ENCODE measurements around the gene ERC2. TPM values are rescaled to one million over a fixed set of nuclear protein-coding genes. Genes with fewer than 3 reads are reported as not detected.

ERC2 gene
- total RNA-seq, 1 donor from 2014 or later = 7.4 TPM

GRCh38 chr3:56356808-56357207 lies 111.5 kb downstream of the ERC2 start:
- Histone ChIP-seq H3K79me2 (ENCODE audit: insufficient read depth, low read length) (no peaks in the 10 kb centered on the region), H3K4me2 (ENCODE audit: low read length) (no peak overlapping the region), H2AFZ (ENCODE audit: low read depth, low read length) (no peak overlapping the region), H3K4me3 (ENCODE audit: insufficient read depth, low read depth, low read length) (no peak overlapping the region), H3K4me1 (ENCODE audit: insufficient read depth, low read length) (no peaks in the 10 kb centered on the region), H3K36me3 (ENCODE audit: insufficient read depth, low read length) (no peaks in the 10 kb centered on the region), H4K20me1 (ENCODE audit: insufficient read depth, low read length) (no peaks in the 10 kb centered on the region), H3K9ac (ENCODE audit: low read length) (no peak overlapping the region), H3K9me3 (ENCODE audit: insufficient read depth, low read depth, low read length) (no peaks in the 10 kb centered on the region), H3K27ac (ENCODE audit: low read depth, low read length) (no peak overlapping the region), H3K27me3 (ENCODE audit: insufficient read depth, low read length) (no peaks in the 10 kb centered on the region)
- Mint-ChIP-seq H3K4me3 (ENCODE audit: unreplicated experiment) (no peak overlapping the region), H3K9me3 (ENCODE audit: unreplicated experiment) (peaks cover 3% of the 10 kb centered on the region), H3K27me3 (ENCODE audit: low read depth, unreplicated experiment) (no peaks in the 10 kb centered on the region), H3K4me1 (ENCODE audit: low read depth, unreplicated experiment) (peaks cover 28% of the 10 kb centered on the region), H3K36me3 (ENCODE audit: low read depth, unreplicated experiment) (no peaks in the 10 kb centered on the region), H3K27ac (ENCODE audit: unreplicated experiment) (no peak overlapping the region)
- TF ChIP-seq EZH2 (IDR thresholded peaks at IDR 0.05; ENCODE audit: insufficient read depth, low read length) (no peak), CTCF (IDR thresholded peaks at IDR 0.05; ENCODE audit: insufficient read depth, low read depth, low read length) (no peak)
- FAIRE-seq (no peak), DNase-seq (ENCODE audit: low read depth) (no peak)

GRCh38 chr3:56355570-56356185 lies 112.6 kb downstream of the ERC2 start:
- no peak overlapping the region for H3K9ac ChIP-seq (ENCODE audit: low read length)
- H3K4me3 ChIP-seq (ENCODE audit: insufficient read depth, low read depth, low read length) = no peak overlapping the region
- Mint-ChIP-seq H3K36me3 (ENCODE audit: low read depth, unreplicated experiment) (no peaks in the 10 kb centered on the region), H3K9me3 (ENCODE audit: unreplicated experiment) (peaks cover 3% of the 10 kb centered on the region), H3K4me1 (ENCODE audit: low read depth, unreplicated experiment) (peaks cover 27% of the 10 kb centered on the region), H3K4me3 (ENCODE audit: unreplicated experiment) (no peak overlapping the region), H3K27me3 (ENCODE audit: low read depth, unreplicated experiment) (no peaks in the 10 kb centered on the region), H3K27ac (ENCODE audit: unreplicated experiment) (peak overlapping the region; percentile 87)
- no peaks in the 10 kb centered on the region for H3K79me2 ChIP-seq (ENCODE audit: insufficient read depth, low read length)
- no peaks in the 10 kb centered on the region for H4K20me1 ChIP-seq (ENCODE audit: insufficient read depth, low read length)
- TF ChIP-seq EZH2 (IDR thresholded peaks at IDR 0.05; ENCODE audit: insufficient read depth, low read length) = no peak
- TF ChIP-seq CTCF (IDR thresholded peaks at IDR 0.05; ENCODE audit: insufficient read depth, low read depth, low read length) = no peak
- H3K27ac ChIP-seq (ENCODE audit: low read depth, low read length) = no peak overlapping the region
- no peaks in the 10 kb centered on the region for H3K27me3 ChIP-seq (ENCODE audit: insufficient read depth, low read length)
- H3K4me1 ChIP-seq (ENCODE audit: insufficient read depth, low read length) = no peaks in the 10 kb centered on the region
- no peaks in the 10 kb centered on the region for H3K9me3 ChIP-seq (ENCODE audit: insufficient read depth, low read depth, low read length)
- FAIRE-seq = no peak
- H2AFZ ChIP-seq (ENCODE audit: low read depth, low read length) = no peak overlapping the region
- H3K4me2 ChIP-seq (ENCODE audit: low read length) = peak overlapping the region; percentile 4
- no peaks in the 10 kb centered on the region for H3K36me3 ChIP-seq (ENCODE audit: insufficient read depth, low read length)
- peak; percentile 3 for DNase-seq (ENCODE audit: low read depth)

DNA sequence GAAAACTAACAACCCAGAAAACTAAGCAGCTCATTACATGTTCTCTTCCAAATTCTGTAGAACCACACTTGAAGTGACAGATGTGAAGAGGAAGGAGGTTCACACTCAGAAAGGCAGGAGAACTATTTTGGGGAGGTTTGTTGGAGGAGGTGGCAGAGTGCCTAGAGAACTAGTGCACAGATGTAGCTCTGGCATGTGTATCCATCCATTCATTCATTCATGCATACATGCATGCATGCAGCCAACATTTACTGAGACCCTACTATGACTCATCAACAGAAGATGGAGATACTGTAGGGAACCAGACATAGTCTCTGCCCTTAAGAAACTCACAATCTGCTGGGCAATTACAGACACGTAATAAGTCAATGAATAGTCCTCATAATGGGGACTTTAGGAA lies 116.7 kb downstream of the ERC2 start:
- H3K4me1 ChIP-seq (ENCODE audit: insufficient read depth, low read length) = no peaks in the 10 kb centered on the region
- no peak overlapping the region for H3K9ac ChIP-seq (ENCODE audit: low read length)
- H2AFZ ChIP-seq (ENCODE audit: low read depth, low read length) = no peak overlapping the region
- no peaks in the 10 kb centered on the region for H3K79me2 ChIP-seq (ENCODE audit: insufficient read depth, low read length)
- no peak for FAIRE-seq
- no peaks in the 10 kb centered on the region for H3K36me3 Mint-ChIP-seq (ENCODE audit: low read depth, unreplicated experiment)
- H3K27me3 ChIP-seq (ENCODE audit: insufficient read depth, low read length) = no peaks in the 10 kb centered on the region
- H3K9me3 Mint-ChIP-seq (ENCODE audit: unreplicated experiment) = peaks cover 3% of the 10 kb centered on the region
- H3K36me3 ChIP-seq (ENCODE audit: insufficient read depth, low read length) = no peaks in the 10 kb centered on the region
- H3K9me3 ChIP-seq (ENCODE audit: insufficient read depth, low read depth, low read length) = no peaks in the 10 kb centered on the region
- no peak overlapping the region for H3K4me2 ChIP-seq (ENCODE audit: low read length)
- H3K27ac Mint-ChIP-seq (ENCODE audit: unreplicated experiment) = no peak overlapping the region
- no peak overlapping the region for H3K27ac ChIP-seq (ENCODE audit: low read depth, low read length)
- no peaks in the 10 kb centered on the region for H4K20me1 ChIP-seq (ENCODE audit: insufficient read depth, low read length)
- H3K27me3 Mint-ChIP-seq (ENCODE audit: low read depth, unreplicated experiment) = no peaks in the 10 kb centered on the region
- no peak overlapping the region for H3K4me3 Mint-ChIP-seq (ENCODE audit: unreplicated experiment)
- no peak overlapping the region for H3K4me3 ChIP-seq (ENCODE audit: insufficient read depth, low read depth, low read length)
- DNase-seq (ENCODE audit: low read depth) = no peak
- H3K4me1 Mint-ChIP-seq (ENCODE audit: low read depth, unreplicated experiment) = peaks cover 18% of the 10 kb centered on the region
- TF ChIP-seq EZH2 (IDR thresholded peaks at IDR 0.05; ENCODE audit: insufficient read depth, low read length) = no peak
- no peak for TF ChIP-seq CTCF (IDR thresholded peaks at IDR 0.05; ENCODE audit: insufficient read depth, low read depth, low read length)

All from astrocyte (in vitro differentiated cells and primary cell).